CD4-positive, alpha-beta T cell treated with Interleukin-15 for 4 hours (primary cell): ENCODE measurements around the gene GTPBP2.
"Not testable (repeated sequence)": the region's sequence is repeated elsewhere in the genome, so short reads cannot be mapped to it uniquely, and the experiment has no call there.

Experiments used
- DNase-seq: peaks from one replicate; pipeline ENCODE4 v3.0.0-alpha.2; 2020; ENCODE audit warnings: low spot score

GTPBP2 gene

GRCh38 chr6:43623880-43624785 is 4.9 kb downstream of the GTPBP2 start:
- DNase-seq, result no peak

- DNase-seq, result no peak
Observed at GRCh38 chr6:43622541-43622940, 6.5 kb downstream of the GTPBP2 start.

DNA sequence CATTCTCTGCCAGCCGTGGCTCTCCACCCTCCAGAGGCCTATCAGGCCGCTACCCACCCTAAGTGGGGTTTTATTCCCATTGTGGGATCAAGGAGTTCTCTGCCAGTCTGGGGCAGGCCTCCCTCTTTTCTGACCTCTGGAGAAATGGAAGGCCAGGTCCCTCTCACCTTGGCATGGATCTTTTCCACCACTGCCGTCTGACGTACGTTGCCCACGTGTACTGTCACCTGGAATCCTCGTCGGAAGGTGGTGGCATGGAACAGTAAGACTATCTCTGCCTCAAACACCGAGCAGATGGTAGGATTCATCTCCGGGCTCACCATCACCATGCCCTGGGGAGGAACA is 7.3 kb downstream of the GTPBP2 start:
- no peak for DNase-seq

DNA sequence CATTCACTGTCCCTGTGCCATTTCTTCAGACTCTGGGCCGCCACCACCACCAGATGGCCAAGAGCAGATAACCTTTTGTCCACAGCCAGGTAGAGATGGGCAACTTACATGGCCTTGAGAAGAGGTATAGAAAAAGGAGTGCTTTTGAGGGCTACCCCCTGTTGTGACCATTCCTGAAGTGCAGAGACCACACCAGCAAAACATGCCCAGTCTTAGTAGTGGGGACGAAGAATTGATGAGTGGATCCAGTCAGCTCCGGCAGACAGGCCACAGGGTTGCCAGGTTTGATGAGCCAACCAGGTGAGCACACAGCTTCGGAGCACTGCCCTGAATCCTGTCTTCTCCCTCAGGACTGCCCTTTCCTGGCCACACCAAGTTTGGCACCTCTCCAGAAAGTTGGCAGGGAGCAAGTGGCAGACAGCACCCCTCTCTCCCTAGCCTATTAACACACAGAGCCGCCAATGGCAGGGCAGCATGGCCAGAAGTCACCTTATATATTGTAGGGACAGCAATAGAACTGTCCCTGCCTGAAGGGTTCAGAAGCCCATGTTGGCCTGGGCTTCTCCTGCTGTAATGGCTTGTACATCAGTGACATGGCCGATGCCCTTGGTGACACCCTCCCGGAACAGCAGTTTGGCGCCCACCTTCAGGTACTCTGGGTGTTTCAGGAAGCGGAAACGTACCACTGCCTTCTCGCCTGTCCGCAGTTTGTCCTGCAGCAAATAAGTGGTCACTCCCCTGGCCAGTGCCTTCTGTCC is 7.8 kb downstream of the GTPBP2 start:
- no peak for DNase-seq

GRCh38 chr6:43616725-43617472 is 12.2 kb downstream of the GTPBP2 start:
- DNase-seq, result no peak

DNA sequence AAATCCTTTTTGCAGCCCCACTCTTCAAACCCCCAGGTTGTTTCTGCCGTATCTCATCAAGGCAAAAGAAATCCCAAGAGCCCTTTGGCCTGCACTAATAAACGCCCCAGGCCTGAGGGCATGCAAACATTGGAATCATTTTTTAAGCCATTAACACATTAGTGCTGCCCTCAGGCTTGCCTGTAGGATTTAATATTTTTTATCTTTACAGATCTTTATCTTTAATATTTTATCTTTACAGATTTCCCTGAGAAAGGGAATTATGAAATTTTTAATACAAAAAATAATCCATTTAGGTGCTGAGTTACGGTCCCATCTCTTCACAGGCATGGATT is 14.7 kb downstream of the GTPBP2 start:
- no peak for DNase-seq

GRCh38 chr6:43613721-43614395 is 15.2 kb downstream of the GTPBP2 start:
- no peak for DNase-seq

DNA sequence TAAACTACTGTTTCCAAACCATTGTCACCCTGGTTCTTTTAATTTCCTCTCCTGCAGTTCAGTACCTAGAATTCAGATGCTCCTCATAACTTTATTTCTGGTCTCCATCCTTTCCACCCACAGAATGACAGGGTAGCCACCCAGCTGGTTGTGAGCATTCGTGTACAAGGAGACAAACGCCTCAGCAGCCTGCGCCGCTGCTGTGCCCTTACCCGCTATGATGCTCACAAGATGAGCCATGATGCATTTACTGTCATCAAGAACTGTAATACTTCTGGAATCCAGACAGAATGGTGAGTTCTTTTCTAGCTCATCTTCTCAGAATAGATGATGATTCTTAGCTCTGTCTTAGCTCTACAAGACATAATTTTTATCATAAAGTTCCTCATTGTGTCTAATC is 18.6 kb downstream of the GTPBP2 start:
- no peak for DNase-seq

DNA sequence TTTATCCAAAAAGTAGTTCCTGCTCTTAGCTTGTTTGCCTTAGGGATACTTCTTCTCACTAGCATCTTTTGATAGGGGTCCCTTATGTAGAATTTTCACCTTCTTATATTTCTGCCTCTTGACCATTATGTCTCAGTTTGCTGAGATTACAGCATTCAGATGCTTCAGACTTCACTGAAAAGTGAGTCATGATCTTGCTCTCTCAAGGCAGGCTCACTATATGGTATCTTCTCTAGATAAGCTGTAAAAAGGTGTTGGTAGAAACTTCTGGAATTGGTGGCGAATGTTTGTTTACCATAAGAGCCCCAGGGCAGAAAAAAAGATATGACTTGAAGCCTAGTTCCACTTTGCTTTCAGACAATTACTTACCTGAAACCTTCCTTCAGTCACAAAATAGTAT is 19.7 kb downstream of the GTPBP2 start:
- DNase-seq, result no peak

DNA sequence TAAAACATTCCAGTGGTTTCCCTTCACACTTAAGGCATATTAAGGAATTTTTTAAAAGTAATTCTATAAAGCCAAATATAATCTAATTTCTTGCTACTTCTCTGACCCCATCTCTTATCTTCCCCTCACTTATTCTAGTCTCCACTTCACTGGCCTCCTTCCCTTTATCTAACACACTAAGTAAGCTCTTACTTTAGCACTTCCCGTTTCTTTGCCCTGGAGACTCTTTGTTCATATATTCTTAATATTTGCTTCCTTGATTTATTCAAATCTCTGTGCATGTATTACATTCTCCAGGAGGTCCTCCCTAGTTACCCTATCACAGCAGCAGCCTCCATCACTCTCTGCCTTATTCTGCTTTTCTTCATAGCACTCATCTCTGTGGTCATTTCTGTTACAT is 20.3 kb downstream of the GTPBP2 start:
- no peak for DNase-seq

DNA sequence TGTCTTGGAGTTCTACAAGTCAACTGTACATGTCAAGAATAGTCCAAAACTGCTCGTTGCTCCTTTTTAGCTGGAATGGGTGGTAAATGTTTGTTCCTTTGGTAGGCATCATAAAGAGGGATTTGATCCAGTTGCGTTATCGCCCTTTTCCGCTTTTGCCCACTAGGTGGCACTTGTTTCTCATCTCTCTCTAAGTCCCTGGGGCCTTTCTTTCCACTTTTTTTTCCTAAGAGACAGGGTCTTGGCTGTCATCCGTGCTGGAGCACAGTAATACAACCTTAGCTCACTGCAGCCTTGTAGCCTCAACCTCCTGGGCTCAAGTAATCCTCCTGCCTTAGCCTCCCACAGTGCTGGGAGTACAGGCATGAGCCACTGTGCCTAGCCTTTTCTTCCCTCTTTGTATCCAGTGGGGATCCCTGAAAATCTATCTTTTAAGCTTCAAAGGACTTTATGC is 20.7 kb downstream of the GTPBP2 start:
- DNase-seq, result peak; percentile 50

DNA sequence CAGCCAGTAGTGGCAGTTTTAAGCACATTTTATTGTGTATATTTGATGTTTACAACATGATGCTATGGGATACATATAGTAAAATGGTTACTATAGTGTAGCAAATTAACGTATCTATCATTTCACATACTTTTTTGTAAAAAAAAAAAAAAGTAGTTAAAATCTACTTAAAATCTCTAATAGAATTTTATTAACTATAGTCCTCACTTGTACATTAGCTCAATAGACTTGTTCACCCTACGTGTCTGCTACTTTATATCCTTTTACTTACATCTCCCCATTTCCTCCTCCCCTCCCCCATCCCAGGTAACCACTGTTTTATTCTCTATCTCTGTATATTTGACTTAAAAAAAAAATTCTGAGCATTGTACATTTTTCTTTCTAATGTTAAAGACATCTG is 23.0 kb downstream of the GTPBP2 start:
- no peak for DNase-seq

GRCh38 chr6:43604174-43604573 is 24.9 kb downstream of the GTPBP2 start:
- no peak for DNase-seq

- no peak for DNase-seq
Observed at GRCh38 chr6:43600595-43600994, 28.5 kb downstream of the GTPBP2 start.

- no peak for DNase-seq
Observed at GRCh38 chr6:43593938-43594337, 35.1 kb downstream of the GTPBP2 start.

GRCh38 chr6:43589564-43589963 is 39.5 kb downstream of the GTPBP2 start:
- DNase-seq, result not testable (repeated sequence)

GRCh38 chr6:43588194-43588593 is 40.9 kb downstream of the GTPBP2 start:
- DNase-seq, result no peak

GRCh38 chr6:43584892-43585570 is 44.0 kb downstream of the GTPBP2 start:
- peak; percentile 52 for DNase-seq

DNA sequence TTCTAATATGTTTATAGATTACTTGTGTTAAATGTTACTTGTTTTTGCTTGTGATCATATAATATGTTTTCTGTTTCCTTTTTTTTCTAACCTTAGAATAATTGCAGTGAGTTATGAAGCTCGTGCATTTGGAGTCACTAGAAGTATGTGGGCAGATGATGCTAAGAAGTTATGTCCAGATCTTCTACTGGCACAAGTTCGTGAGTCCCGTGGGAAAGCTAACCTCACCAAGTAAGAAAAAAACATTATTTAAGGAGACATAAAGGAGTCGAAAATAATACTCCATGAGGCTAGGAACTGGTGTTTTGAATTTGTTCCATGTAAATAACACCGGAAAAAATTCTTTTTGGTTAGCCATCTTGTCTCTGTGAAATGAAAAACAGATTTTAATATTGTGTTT is 46.2 kb downstream of the GTPBP2 start:
- DNase-seq, result no peak

- DNase-seq, result no peak
Observed at GRCh38 chr6:43579171-43579570, 49.9 kb downstream of the GTPBP2 start.

DNA sequence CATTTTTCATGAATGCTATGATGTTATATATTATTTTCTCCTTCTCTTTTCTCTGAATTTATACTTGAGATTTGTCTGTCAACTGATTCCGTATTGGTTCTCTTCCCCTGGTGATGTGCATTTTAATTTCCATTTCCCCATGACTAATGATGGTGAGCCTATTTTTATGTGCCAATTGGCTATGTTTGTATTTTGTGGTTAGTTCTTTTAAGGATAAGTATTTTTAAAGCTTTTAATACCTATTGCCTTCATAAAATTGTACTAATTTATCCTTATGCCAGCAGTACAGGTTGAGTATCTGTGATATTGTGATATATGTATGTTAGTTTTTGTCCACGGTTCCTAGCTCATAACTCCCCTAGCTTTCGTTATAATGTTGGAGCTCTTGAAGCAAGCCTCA is 50.3 kb downstream of the GTPBP2 start:
- DNase-seq, result no peak
